Measurements from ENCODE around the gene RNF212.

GRCh38 chr4:1156069-1156468 lies 42.7 kb upstream of the RNF212 start:
- TF ChIP-seq EZH2 (IDR thresholded peaks at IDR 0.05; ENCODE audit: insufficient read depth, poor library complexity, severe bottlenecking): no peak
- TF ChIP-seq EZH2phosphoT487 (IDR thresholded peaks at IDR 0.05; ENCODE audit: insufficient read depth, low read depth): no peak

Measured in GM23248 (cell line).